Measurements from ENCODE around the gene DPP4. TPM values are rescaled to one million over a fixed set of nuclear protein-coding genes. Genes with fewer than 3 reads are reported as not detected.

Gene DPP4
- total RNA-seq, 1 donor: 130 TPM

GRCh38 chr2:162014751-162015150, 59.3 kb downstream of the DPP4 start:
- TF ChIP-seq CTCF (IDR thresholded peaks at IDR 0.05; ENCODE audit: insufficient read depth, low read depth, low read length): no peak
- DNase-seq (ENCODE audit: low read depth): peak; percentile 57
- H3K4me3 ChIP-seq (ENCODE audit: low read depth, low read length): no peak overlapping the region

GRCh38 chr2:162013514-162014475, 60.2 kb downstream of the DPP4 start:
- no peak for TF ChIP-seq CTCF (IDR thresholded peaks at IDR 0.05; ENCODE audit: insufficient read depth, low read depth, low read length)
- no peak overlapping the region for H3K4me3 ChIP-seq (ENCODE audit: low read depth, low read length)
- no peak for DNase-seq (ENCODE audit: low read depth)

- no peak for TF ChIP-seq CTCF (IDR thresholded peaks at IDR 0.05; ENCODE audit: insufficient read depth, low read depth, low read length)
- peak; percentile 46 for DNase-seq (ENCODE audit: low read depth)
- no peak overlapping the region for H3K4me3 ChIP-seq (ENCODE audit: low read depth, low read length)
Observed at GRCh38 chr2:162012565-162013058, 61.4 kb downstream of the DPP4 start.

GRCh38 chr2:162011706-162012564, 62.1 kb downstream of the DPP4 start:
- DNase-seq (ENCODE audit: low read depth): no peak
- H3K4me3 ChIP-seq (ENCODE audit: low read depth, low read length): no peak overlapping the region
- no peak for TF ChIP-seq CTCF (IDR thresholded peaks at IDR 0.05; ENCODE audit: insufficient read depth, low read depth, low read length)

GRCh38 chr2:162009543-162009942, 64.5 kb downstream of the DPP4 start:
- H3K4me3 ChIP-seq (ENCODE audit: low read depth, low read length): no peak overlapping the region
- no peak for TF ChIP-seq CTCF (IDR thresholded peaks at IDR 0.05; ENCODE audit: insufficient read depth, low read depth, low read length)
- no peak for DNase-seq (ENCODE audit: low read depth)

- peak; percentile 58 for TF ChIP-seq CTCF (IDR thresholded peaks at IDR 0.05; ENCODE audit: insufficient read depth, low read depth, low read length)
- no peak overlapping the region for H3K4me3 ChIP-seq (ENCODE audit: low read depth, low read length)
- no peak for DNase-seq (ENCODE audit: low read depth)
Observed at GRCh38 chr2:162007447-162008040, 66.5 kb downstream of the DPP4 start.

Measured in fibroblast of villous mesenchyme (primary cell).